Activated CD4-positive, alpha-beta T cell treated with anti-CD3 and anti-CD28 coated beads for 4 hours (primary cell): Measurements from ENCODE around the gene ECI2.

ENCODE experiments used
- DNase-seq, 2 donors: peaks; one replicate each; pipeline ENCODE4 v3.0.0-alpha.2; 2020

Gene ECI2

GRCh38 chr6:4134841-4135664 lies at the start of gene ECI2:
ECI2 (minus strand) TSS chr6:4135575; CDS start chr6:4135560, 15 bp downstream.
- DNase-seq = peak in 1 of 2 donors; percentile 32

- DNase-seq = no peak
Observed at GRCh38 chr6:4180652-4181255, 45.4 kb upstream of the ECI2 start.

- DNase-seq = no peak
Observed at GRCh38 chr6:4179960-4180651, 44.7 kb upstream of the ECI2 start.

GRCh38 chr6:4178737-4179333 lies 43.5 kb upstream of the ECI2 start:
- DNase-seq = no peak

GRCh38 chr6:4176907-4177306 lies 41.5 kb upstream of the ECI2 start:
- DNase-seq = no peak

GRCh38 chr6:4174042-4174441 lies 38.7 kb upstream of the ECI2 start:
- no peak for DNase-seq

- no peak for DNase-seq
Observed at GRCh38 chr6:4172368-4172767, 37.0 kb upstream of the ECI2 start.

- DNase-seq = no peak
Observed at GRCh38 chr6:4170297-4170696, 34.9 kb upstream of the ECI2 start.

- no peak for DNase-seq
Observed at GRCh38 chr6:4169028-4169789, 33.8 kb upstream of the ECI2 start.

GRCh38 chr6:4167833-4168232 lies 32.5 kb upstream of the ECI2 start:
- DNase-seq = no peak

GRCh38 chr6:4167123-4167522 lies 31.7 kb upstream of the ECI2 start:
- DNase-seq = no peak

- DNase-seq = no peak
Observed at GRCh38 chr6:4164456-4164855, 29.1 kb upstream of the ECI2 start.

- DNase-seq = no peak
Observed at GRCh38 chr6:4164117-4164442, 28.7 kb upstream of the ECI2 start.

- DNase-seq = no peak
Observed at GRCh38 chr6:4163408-4164116, 28.2 kb upstream of the ECI2 start.

- no peak for DNase-seq
Observed at GRCh38 chr6:4162370-4162769, 27.0 kb upstream of the ECI2 start.

GRCh38 chr6:4159491-4159890 lies 24.1 kb upstream of the ECI2 start:
- no peak for DNase-seq

- DNase-seq = no peak
Observed at GRCh38 chr6:4157506-4157905, 22.1 kb upstream of the ECI2 start.

- peak; percentile 78 to 86 for DNase-seq
Observed at GRCh38 chr6:4155848-4156466, 20.6 kb upstream of the ECI2 start.

GRCh38 chr6:4153514-4153985 lies 18.2 kb upstream of the ECI2 start:
- DNase-seq = no peak

- no peak for DNase-seq
Observed at GRCh38 chr6:4145083-4145482, 9.7 kb upstream of the ECI2 start.

- no peak for DNase-seq
Observed at GRCh38 chr6:4139272-4139671, 3.9 kb upstream of the ECI2 start.

GRCh38 chr6:4138186-4138585 lies 2.8 kb upstream of the ECI2 start:
- no peak for DNase-seq
